SH-SY5Y (cell line): ENCODE measurements around the gene NCKAP5.

Source experiments
- GATA2 ChIP-seq: IDR thresholded peaks from 2 replicates; pipeline ENCODE4 v1.6.1; 2011; ENCODE audit warnings: mild to moderate bottlenecking, low read depth, low read length
- GATA3 ChIP-seq: IDR thresholded peaks from 2 replicates; pipeline ENCODE4 v1.6.1; 2011; ENCODE audit warnings: low read depth, mild to moderate bottlenecking, low read length, moderate library complexity

GRCh38 chr2:132729522-132729921 lies 838.7 kb downstream of the NCKAP5 start:
- TF ChIP-seq GATA2 (no peak), GATA3 (no peak)
